Activated CD4-positive, alpha-beta T cell treated with anti-CD3 and anti-CD28 coated beads, Interleukin-2, amount 50 U/mL, for 1 hour (primary cell): Measurements from ENCODE around the gene TCF19.
"Not testable (repeated sequence)": the region's sequence is repeated elsewhere in the genome, so short reads cannot be mapped to it uniquely, and the experiment has no call there.

Source experiments
- DNase-seq: peaks from one replicate; pipeline ENCODE4 v3.0.0-alpha.2; 2020

The TCF19 gene

GRCh38 chr6:31163922-31164321 is 5.5 kb downstream of the TCF19 start:
- no peak for DNase-seq

- DNase-seq, result not testable (repeated sequence)
Observed at GRCh38 chr6:31164475-31165063, 6.2 kb downstream of the TCF19 start.

DNA sequence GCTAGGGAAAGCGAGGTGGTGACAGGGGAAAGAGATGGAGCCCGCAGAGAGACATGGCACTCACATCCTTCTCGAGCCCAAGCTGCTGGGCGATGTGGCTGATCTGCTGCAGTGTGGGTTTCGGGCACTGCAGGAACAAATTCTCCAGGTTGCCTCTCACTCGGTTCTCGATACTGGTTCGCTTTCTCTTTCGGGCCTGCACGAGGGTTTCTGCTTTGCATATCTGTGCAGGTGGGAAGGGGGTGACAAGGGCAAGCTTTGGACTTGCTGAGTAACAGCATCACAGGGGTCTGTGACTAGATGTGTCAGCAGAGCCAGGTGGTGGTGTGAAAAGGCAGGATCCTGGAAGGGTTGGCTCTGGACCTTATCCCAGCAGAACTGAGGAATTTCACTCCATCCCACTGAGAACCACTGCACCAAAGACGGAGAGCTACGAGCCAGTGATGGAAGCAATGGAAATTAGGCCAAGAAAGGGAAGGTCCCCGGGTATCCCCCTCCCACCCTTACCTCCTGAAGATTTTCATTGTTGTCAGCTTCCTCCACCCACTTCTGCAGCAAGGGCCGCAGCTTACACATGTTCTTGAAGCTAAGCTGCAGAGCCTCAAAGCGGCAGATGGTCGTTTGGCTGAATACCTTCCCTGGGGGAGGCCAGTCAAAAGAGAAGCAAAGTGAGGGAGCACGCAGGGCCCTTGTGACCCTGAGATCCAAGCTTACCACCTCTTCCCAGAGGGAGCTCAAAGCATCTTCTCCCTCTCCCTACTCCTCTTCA is 6.9 kb downstream of the TCF19 start:
- DNase-seq, result not testable (repeated sequence)

DNA sequence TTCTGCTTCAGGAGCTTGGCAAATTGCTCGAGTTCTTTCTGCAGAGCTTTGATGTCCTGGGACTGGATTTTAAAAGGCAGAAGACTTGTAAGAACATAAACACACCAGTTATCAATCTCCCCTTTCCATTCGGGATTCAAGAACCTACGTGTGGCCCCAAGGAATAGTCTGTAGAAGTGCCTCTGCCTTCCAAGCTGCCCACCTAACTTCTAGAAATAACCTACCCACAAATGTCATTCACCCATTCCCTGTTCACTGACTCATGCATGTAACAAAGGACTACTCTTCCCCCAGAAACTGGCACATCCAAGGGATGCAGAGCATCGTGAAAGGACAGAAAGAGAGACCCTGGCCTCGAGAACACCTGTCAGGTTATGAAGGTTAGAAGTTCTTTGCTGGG is 7.6 kb downstream of the TCF19 start:
- no peak for DNase-seq

GRCh38 chr6:31168606-31169005 is 10.2 kb downstream of the TCF19 start:
- no peak for DNase-seq

GRCh38 chr6:31169123-31169857 is 10.9 kb downstream of the TCF19 start:
- DNase-seq, result no peak

- not testable (repeated sequence) for DNase-seq
Observed at GRCh38 chr6:31169858-31170599, 11.6 kb downstream of the TCF19 start.

DNA sequence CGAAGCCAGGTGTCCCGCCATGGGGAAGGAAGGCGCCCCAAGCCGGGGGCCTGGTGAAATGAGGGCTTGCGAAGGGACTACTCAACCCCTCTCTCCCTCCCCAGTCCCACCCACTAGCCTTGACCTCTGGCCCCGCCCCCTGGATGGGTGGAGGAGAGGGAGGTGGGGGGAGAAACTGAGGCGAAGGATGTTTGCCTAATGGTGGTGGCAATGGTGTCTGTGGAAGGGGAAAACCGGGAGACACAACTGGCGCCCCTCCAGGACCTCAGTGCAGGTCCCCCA is 12.2 kb downstream of the TCF19 start, which contains the start of gene POU5F1:
TSS of gene POU5F1 (minus strand) at position 83 of the 282 bp plus-strand sequence. CDS start at position 21, 62 bp downstream.
- DNase-seq, result no peak

DNA sequence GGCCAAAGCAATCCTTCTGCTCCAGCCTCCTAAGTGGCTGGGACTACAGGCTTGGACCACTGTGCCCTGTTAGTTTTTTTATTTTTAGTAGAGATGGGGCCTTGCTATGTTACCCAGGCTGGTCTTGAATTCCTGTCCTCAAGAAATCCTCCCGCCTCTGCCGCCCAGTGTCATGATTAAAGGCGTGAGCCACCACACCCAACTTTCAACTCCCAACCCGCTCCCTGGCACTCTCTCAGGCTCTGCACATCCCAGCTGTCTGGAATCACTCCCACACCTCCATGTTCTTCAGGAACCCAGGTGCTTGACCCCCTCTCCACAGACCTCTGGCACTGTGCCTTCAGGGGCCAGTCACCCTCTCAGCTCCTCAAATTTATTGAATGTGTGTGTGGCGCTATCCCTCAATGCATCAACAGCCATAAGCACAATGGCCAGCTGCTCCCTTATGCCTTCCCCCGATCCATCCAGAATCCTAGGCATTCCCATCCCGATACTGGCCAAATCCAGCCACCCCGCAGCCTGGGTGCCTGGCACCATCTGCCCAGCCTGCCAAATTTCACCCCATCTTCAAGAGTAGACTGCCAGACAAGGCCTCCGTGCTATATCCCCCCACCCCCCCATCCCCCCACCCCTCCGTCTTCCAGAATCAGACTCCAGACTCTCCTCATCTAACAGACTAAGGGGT is 12.7 kb downstream of the TCF19 start:
- DNase-seq, result no peak

- no peak for DNase-seq
Observed at GRCh38 chr6:31171931-31172905, 13.8 kb downstream of the TCF19 start.

DNA sequence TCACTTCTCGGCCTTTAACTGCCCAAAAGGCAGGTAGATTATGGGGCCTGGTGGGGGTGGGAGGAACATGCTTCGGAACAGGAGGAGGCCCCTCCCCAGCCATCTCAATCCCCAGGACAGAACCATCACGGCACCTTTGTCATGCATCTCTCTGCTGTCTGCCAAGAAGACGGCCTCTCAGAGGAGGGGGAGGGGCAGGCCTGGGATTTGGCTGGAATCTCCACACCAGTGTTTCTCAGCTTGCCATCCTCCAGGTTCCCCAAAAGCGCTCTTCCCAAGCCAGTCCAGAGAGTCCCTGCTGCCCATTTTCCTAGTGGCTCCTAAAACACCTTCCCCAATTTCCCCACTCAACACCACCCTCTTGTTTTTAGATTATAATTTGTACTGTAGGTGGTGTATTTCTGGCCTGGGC is 14.6 kb downstream of the TCF19 start:
- DNase-seq, result no peak

DNA sequence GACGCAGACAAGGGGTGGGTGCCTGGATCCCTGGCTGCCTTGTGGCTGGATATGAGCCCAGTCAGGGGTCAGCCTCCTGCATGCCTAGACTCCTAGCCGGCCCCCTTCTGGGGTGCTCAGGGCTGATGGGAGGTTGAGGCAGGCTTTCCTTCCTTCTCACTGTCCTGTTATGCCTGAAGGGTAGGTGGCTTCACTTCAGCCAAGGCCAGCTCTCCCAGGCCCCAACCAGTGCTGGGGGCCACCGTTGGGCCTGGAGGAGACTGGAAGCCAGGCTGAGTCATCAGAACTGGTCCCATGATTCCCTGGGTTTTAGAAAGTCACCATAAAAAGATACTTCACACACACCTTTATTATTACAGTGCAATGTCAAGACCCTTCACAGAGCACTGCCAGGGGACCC is 15.0 kb downstream of the TCF19 start:
- DNase-seq, result no peak

GRCh38 chr6:31174378-31174777 is 16.0 kb downstream of the TCF19 start:
- DNase-seq, result no peak

GRCh38 chr6:31175971-31176370 is 17.6 kb downstream of the TCF19 start:
- no peak for DNase-seq

DNA sequence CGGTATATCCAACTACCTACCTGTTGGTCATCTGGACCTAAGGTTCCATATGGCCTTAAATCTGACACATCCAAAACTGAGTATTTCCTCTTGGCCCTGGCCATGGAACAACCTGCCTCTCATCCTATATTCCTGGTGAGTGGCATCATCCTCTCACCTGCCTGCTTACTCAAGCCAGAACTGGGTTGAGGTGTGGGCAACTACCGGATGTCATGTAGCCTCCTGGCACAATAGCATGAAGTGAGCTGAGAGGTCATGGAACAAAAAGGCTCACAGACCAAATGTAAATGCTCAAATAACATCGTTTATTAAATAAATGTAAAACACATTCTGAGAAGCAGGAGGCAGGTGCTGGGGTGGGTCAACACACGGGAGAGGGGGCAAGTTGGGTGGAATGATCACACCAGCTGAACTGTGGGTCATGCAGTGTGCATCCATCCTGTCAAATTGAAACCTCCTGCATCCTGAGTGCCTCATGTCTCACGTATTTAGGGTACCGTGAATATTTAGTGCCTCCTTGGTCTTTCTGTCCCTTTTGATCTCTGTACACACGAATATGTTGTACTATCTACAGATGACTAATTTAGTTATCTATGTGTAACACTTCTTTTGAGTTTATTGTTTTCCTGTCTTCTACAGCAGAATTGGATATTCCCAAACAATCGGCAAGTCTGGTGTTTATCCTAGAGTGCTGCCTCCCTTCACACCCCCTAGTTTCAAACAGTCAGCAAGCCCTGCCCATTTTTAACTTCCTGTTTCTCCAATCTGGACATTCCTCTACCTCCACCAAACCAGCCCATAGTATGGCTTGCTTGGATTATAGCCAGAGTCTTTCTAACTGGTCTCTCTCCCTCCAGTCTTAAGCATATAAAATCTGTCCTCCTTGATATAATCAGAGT is 20.0 kb downstream of the TCF19 start:
- DNase-seq, result no peak

DNA sequence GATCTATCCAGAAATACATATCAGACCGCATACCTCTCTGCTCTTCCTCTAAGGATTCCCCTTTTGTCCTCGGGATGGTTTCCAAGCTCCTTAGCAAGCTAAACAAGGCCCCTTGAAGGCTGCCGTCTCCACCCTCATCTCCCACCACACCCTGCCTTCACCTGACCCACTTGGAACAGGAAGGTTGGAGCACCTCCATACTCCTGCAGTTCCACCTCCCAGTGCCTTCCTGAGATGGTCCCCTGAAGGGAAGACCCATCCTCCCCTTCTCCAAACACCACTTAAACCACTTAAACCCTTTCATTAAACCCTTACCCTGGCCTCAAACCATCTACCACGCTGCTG is 20.6 kb downstream of the TCF19 start:
- no peak for DNase-seq

DNA sequence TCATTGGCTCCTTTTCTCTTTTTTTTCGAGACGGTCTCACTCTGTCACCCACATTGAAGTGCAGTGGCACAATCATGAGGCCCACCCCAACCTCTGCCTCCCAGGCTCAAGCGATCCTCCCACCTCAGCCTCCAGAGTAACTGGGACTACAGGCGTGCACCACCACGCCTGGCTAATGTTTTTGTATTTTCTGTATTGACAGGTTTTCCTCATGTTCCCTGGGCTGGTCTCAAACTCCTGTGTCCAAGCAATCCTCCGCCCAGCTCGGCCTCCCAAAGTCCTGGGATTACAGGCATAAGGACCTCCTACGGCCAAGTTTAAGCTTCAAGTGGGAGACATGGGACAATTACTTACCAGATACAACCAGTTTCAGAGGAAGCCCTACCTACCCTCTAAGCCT is 21.5 kb downstream of the TCF19 start:
- DNase-seq, result no peak

GRCh38 chr6:31180500-31180899 is 22.1 kb downstream of the TCF19 start:
- DNase-seq, result peak; percentile 67

DNA sequence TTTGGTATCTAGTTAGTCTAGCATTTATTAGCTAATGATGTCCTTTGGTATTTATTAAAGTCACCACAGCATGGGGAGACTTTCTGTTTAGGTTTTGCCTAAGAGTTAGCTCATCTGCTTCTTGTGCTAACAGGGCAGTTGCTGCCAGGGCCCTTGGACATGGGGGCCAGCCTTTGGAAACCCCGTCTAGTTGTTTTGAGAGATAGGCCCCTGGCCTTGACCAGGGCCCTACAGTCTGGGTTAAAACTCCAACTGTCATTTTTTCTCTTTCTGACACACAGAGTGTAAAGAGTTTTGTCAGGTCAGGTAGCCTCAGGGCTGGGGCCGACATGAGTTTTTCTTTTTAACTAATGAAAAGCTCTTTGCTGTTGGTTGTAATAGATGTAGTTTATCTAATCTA is 24.9 kb downstream of the TCF19 start:
- DNase-seq, result not testable (repeated sequence)

- DNase-seq, result not testable (repeated sequence)
Observed at GRCh38 chr6:31183859-31184258, 25.5 kb downstream of the TCF19 start.

DNA sequence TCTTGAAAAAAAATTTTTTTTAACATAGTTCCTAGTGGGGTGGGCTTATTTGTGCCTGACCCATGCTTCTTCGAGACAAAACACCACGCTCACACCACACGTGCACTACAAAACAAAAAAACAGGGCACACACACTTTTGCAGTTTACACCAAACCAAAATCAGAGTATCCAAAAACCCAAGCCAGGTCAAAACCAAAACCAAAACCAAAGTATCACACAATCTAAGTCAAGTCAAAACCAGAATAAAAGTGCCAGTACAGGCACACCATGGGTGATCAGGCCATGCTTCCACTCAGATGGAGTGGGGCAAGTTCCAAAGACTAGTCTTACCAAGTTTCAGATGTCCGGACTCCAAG is 27.3 kb downstream of the TCF19 start:
- not testable (repeated sequence) for DNase-seq
